Astrocyte (in vitro differentiated cells and primary cell): ENCODE measurements around the gene CSNK1D.

Source experiments
- EZH2 ChIP-seq: IDR thresholded peaks from 2 replicates; pipeline ENCODE4 v1.6.1; 2012; ENCODE audit warnings: mild to moderate bottlenecking, low read length, inconsistent platforms; ENCODE audit not compliant: insufficient read depth
- TF ChIP-seq, protein P1 (sequence below): IDR thresholded peaks from 2 replicates; pipeline ENCODE4 v1.5.1; 2011; ENCODE audit warnings: low read depth, mild to moderate bottlenecking, inconsistent platforms, low read length, moderate library complexity; ENCODE audit not compliant: insufficient read depth

DNA sequence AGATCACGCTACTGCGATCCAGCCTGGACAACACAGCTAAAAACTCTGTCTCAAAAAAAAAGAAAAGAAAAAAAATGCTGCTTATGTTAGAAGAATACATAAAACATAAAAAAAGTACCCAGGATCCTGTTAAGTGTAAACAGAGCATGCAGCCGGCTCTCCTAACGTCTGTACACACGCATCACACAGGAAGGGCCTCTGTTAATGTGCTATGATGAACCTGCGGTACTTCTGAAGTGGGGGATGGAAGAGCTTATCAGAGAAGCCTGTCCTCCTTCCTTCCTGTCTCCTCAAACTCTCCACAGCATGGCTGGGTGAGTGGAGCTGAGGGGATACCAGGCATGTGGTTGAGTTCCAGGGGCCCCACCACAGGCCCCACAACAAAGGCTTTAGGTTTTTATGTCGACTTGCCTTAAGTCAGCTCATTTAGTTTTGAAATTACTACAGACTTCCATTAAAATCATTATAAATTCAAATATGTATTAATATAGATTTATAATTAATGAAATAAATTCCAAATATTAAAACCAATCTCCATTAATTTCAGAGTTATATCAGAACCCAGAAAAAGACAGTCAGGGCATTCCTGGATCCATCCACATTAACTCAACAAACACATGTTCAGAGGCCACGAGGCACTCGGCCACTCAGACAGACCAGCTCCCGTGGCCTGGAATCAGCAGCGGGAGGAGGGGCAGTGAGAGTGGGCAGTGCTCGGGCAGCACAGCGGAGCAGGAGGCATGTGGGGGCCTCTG, 72.6 kb downstream of the CSNK1D start:
- TF ChIP-seq, protein P1, sequence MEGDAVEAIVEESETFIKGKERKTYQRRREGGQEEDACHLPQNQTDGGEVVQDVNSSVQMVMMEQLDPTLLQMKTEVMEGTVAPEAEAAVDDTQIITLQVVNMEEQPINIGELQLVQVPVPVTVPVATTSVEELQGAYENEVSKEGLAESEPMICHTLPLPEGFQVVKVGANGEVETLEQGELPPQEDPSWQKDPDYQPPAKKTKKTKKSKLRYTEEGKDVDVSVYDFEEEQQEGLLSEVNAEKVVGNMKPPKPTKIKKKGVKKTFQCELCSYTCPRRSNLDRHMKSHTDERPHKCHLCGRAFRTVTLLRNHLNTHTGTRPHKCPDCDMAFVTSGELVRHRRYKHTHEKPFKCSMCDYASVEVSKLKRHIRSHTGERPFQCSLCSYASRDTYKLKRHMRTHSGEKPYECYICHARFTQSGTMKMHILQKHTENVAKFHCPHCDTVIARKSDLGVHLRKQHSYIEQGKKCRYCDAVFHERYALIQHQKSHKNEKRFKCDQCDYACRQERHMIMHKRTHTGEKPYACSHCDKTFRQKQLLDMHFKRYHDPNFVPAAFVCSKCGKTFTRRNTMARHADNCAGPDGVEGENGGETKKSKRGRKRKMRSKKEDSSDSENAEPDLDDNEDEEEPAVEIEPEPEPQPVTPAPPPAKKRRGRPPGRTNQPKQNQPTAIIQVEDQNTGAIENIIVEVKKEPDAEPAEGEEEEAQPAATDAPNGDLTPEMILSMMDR: no peak
- TF ChIP-seq EZH2: no peak
